ENCODE measurements around the gene FRMD4A.
"Not testable (repeated sequence)": the region's sequence is repeated elsewhere in the genome, so short reads cannot be mapped to it uniquely, and the experiment has no call there.

FRMD4A gene

GRCh38 chr10:13867822-13868221 lies 462.9 kb downstream of the FRMD4A start:
- no peak for DNase-seq

DNA sequence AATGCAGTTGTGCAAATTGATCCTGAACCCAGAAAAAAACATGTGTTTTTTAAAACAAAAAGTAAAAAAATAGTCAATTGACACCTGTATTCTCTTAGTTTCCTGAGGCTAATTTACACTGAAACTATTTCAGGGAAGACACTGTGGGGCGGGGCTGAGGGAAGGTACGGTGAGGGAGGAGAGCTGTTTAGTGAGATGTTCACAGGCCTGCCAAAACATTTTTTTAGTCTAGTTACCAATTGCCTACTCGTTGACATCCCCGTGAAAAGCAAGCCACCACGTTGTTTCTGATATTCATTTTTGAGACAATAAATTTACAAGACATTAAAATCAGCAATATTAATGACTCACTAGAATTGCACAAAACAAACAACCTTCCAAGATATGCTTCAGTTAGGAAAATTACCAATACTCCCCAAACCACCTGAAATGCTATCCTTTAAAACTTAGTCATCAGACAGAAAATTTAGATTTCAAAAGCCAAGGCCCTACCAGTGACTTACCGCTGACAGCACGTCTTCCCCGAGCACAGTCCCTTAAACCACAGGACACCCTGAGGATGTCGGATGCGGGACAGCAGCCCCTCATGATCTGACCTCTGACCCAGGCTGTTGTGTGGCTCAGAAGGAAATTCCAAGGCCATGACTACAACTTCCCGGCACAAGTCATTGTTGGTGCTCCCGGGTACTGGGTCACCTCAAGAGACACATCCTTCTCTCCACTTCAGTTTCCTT lies 464.8 kb downstream of the FRMD4A start:
- DNase-seq: no peak

DNA sequence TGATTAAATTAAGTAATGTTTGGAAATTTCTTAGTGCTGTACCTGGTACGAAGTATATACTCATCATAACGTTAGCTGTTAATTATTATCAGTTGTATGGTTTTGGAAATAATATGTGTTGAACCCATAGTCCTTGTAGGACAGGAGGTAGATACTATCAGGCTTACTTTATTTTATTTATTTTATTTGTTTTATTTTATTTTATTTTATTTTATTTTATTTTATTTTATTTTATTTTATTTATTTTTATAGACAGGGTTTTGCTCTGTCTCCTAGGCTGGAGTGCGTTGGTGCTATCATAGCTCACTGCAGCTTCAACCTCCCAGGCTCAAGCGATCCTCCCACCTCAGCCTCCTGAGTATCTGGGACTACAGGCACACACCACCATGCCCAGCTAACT lies 465.5 kb downstream of the FRMD4A start:
- DNase-seq: not testable (repeated sequence)

- DNase-seq: no peak
Observed at GRCh38 chr10:13862546-13863233, 468.0 kb downstream of the FRMD4A start.

DNA sequence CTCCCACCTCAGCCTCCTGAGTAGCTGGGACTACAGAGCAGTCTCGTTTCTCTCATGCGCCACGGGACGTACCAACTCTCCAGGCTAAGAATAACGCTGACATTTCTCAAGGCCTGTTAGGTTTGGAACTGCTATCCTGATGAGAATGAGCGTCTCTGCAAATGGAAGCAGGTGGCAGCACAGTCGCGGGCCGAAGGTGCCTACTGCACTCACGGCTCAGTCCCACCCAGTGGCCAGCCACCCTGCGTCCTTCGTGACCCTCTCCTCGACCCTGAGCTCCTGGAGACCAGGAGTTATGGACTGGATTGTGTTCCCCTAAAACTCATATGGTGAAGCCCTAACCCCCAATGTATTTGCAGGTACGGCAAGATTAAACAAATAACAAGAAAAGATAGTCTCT lies 469.8 kb downstream of the FRMD4A start:
- DNase-seq: no peak

- no peak for DNase-seq
Observed at GRCh38 chr10:13859979-13860654, 470.6 kb downstream of the FRMD4A start.

GRCh38 chr10:13858709-13859108 lies 472.0 kb downstream of the FRMD4A start:
- DNase-seq: no peak

- peak; percentile 26 to 35 for DNase-seq
Observed at GRCh38 chr10:13857451-13857850, 473.3 kb downstream of the FRMD4A start.

GRCh38 chr10:13853854-13854253 lies 476.9 kb downstream of the FRMD4A start:
- DNase-seq: peak in 1 of 2 donors; percentile 14

DNA sequence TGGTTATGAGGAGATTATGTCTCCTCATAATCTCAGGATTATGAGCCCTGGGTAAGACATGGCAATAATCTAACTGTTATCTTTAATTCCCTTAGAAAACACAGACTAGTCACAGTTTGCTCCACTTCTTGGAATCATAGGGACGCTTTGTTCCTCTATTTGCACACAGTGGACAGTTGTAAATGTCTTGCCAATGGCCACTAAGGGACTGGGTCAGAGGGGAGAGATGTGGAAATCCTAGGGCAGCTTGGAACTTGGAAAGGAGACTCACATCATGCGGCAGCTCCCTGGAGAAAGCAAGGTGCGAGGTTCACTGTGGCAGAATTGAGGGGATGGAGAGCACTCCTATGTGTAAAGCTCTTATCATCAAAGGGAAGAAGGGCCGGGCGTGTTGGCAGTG lies 477.9 kb downstream of the FRMD4A start:
- DNase-seq: peak; percentile 47 to 56

DNA sequence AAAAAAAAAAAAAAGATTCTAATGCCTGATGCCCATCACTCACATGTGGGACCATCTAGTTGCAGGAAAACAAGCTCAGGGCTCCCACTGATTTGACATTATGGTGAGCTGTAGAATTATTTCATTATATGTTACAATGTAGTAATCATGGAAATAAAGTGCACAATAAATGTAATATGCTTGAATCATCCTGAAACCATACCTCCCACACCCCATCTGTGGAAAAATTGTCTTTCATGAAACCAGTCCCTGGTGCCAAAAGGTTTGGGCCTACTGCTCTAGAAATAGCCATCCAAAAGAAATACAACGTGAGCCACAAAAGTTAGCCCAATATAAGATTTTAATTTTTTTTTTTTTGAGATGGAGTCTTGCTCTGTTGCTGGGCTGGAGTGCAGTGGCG lies 478.8 kb downstream of the FRMD4A start:
- peak; percentile 14 to 20 for DNase-seq

- no peak for DNase-seq
Observed at GRCh38 chr10:13848520-13849445, 481.9 kb downstream of the FRMD4A start.

DNA sequence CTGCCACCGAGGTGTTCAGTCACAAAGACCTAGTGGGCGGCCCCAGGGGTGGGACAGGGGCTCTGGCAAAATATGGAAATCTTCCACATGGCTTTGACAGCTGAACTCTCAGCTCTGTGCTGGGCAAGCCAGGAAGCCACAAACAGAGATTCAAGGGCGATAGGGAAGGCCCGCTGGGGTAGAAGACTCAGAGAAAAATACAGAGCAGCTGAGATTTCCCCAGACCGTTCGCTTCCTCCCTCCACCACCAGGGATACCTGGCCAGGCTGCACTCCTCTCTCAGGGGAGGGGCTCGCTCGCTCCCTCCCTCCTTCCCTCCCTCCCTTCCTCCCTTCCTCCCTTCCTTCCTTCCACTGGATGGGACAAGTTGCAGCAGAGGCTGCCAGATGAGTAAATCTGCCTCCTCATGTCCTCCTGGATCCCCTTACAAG lies 483.5 kb downstream of the FRMD4A start:
- DNase-seq: no peak

- no peak for DNase-seq
Observed at GRCh38 chr10:13845897-13846296, 484.8 kb downstream of the FRMD4A start.

GRCh38 chr10:13844651-13845050 lies 486.1 kb downstream of the FRMD4A start:
- DNase-seq: no peak

DNA sequence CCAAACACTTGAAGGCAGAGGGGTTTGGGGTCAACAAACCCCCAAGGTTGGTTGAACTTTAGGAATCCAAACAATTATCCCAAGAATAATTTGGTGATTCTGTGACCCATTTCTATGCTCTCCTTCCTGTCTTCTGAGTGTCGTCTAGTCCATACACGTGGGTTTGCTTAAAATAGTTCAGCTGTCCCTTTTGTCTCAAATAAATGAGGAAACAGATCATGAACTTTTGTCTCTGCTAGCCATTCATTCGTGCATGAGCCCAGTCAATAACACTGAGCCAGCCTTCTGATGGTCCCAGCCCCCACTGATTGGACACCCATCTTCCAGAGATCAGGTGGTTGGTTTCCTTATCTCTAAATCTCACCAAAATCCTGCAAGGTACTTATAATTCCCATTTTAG lies 488.6 kb downstream of the FRMD4A start:
- no peak for DNase-seq

- DNase-seq: no peak
Observed at GRCh38 chr10:13840036-13840435, 490.7 kb downstream of the FRMD4A start.

GRCh38 chr10:13839430-13839990 lies 491.2 kb downstream of the FRMD4A start:
- DNase-seq: peak in 1 of 2 donors; percentile 33

DNA sequence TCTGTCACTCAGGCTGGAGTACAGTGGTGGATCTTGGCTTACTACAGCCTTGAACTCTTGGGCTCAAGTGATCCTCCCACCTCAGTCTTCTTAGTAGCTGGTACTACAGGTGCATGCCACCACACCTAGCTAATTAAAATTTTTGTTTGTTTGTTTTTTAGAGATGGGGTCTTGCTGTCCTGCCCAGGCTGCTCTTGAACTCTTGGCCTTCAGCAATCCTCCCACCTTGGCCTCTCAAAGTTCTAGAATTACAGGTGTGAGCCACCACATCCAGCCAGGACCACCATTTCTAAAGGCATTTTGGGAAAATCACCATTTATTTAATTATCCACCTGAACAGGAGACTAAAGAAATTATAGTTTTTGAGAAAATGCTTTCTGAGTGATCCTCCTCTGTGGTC lies 491.7 kb downstream of the FRMD4A start:
- DNase-seq: no peak

GRCh38 chr10:13837966-13838365 lies 492.8 kb downstream of the FRMD4A start:
- DNase-seq: no peak

DNA sequence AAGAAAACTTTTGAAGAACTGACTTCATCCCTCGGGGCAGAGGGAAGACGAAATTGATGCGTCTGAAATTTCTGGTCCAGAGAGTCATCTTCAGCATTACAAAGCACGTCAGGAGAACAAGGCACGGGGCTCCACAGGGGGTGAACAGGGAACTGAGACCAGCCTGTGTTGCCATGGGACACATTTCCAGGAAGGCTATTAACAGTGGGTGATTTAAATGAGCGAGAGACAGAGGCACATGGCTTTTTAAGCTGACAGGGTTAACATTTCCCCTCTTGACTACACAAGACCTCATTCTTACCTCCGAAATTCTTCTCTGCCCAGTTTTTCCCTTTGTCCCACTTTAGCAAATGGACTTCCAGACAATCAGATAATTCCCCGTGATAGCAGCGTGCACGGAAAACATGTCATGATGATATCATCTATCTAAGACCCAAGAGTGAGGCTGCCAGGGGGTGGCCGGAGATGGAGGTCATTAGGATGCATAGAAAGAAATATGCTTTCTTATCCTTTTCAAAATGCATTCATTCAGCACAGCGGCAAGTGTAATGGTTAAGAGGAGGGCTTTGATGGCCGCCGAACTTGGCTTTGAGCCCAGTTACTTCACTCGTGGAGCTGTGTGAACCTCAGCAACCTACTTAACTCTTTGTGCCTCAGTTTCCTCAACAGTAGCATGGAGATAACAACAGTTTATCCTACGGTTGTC lies 496.0 kb downstream of the FRMD4A start:
- peak; percentile 18 to 36 for DNase-seq

- peak; percentile 57 to 60 for DNase-seq
Observed at GRCh38 chr10:13831711-13832141, 499.0 kb downstream of the FRMD4A start.
